ENCODE results near the gene TRPM3. TPM values are rescaled to one million over a fixed set of nuclear protein-coding genes. Genes with fewer than 3 reads are reported as not detected.

Gene TRPM3
- total RNA-seq, 1 donor from 2014 or later = not detected

- DNase-seq (ENCODE audit: low spot score) = no peak
- H3K27me3 Mint-ChIP-seq (ENCODE audit: low read depth) = no peaks in the 10 kb centered on the region
- H3K36me3 Mint-ChIP-seq (ENCODE audit: low read depth) = no peaks in the 10 kb centered on the region
- no peak overlapping the region for H3K27ac Mint-ChIP-seq
- intact Hi-C loops (cut with micrococcal nuclease) = no loop called here
- peaks cover 17% of the 10 kb centered on the region for H3K4me1 Mint-ChIP-seq (ENCODE audit: low read depth)
- no peaks in the 10 kb centered on the region for H3K9me3 Mint-ChIP-seq
- no peak overlapping the region for H3K4me3 Mint-ChIP-seq (ENCODE audit: low read depth)
Measured at GRCh38 chr9:70557661-70558369, 563.6 kb downstream of the TRPM3 start.

- Mint-ChIP-seq H3K27me3 (ENCODE audit: low read depth) (no peaks in the 10 kb centered on the region), H3K4me1 (ENCODE audit: low read depth) (peaks cover 11% of the 10 kb centered on the region), H3K36me3 (ENCODE audit: low read depth) (no peaks in the 10 kb centered on the region), H3K9me3 (no peaks in the 10 kb centered on the region), H3K27ac (no peak overlapping the region), H3K4me3 (ENCODE audit: low read depth) (no peak overlapping the region)
- no peak for DNase-seq (ENCODE audit: low spot score)
- intact Hi-C loops (cut with micrococcal nuclease) = no loop called here
Measured at GRCh38 chr9:70556771-70557170, 564.6 kb downstream of the TRPM3 start.

- Mint-ChIP-seq H3K4me3 (ENCODE audit: low read depth) (no peak overlapping the region), H3K27ac (no peak overlapping the region), H3K4me1 (ENCODE audit: low read depth) (peaks cover 9% of the 10 kb centered on the region), H3K36me3 (ENCODE audit: low read depth) (no peaks in the 10 kb centered on the region), H3K9me3 (no peaks in the 10 kb centered on the region), H3K27me3 (ENCODE audit: low read depth) (no peaks in the 10 kb centered on the region)
- DNase-seq (ENCODE audit: low spot score) = no peak
- intact Hi-C loops (cut with micrococcal nuclease) = no loop called here
Measured at GRCh38 chr9:70554881-70555280, 566.5 kb downstream of the TRPM3 start.

DNA sequence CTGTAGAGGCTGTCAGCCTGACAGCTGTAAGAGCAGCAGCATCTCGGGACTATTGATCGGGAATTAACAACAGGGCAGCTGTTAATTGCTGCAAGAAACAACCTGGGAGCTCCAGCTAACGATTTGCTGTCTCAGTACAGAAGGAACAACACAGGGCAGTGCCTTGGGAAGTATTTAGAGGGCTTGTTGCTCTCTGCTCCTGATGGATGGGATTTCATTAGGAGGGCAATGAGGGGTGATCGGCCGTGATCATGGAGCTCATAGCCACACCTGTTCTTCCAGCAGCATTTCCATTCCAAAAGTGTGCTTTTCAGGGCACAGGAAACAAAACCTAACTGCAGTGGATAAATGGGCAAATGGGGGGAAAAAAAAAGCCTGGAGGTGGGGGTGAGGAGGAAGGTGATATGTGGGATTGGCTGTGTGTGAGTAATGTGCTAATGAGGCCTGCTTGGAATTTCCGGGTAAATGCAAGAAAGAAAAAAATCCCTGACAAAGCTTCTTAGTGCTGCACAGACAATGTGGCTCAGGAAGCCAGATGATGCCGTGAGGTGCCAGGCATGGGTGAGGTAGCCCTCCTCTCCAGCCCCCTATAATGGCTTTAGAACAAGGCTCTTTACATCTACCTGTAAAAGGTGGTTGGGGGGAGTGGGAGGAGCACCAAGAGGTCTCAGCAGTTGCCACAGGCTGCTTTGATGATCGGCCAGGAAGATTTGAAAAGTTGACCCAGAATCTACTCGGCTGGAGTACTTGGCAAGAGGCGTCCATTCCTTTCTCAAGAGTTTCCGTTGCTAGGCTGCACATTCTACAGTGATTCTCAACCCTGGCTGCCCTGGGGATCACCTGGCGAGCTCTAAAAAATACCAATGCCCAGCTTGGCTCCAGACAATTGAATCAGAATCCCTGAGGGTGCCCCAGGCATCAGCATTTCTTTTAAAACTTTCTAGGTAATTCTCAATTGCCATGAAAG lies 567.4 kb downstream of the TRPM3 start:
- Mint-ChIP-seq H3K27ac (no peak overlapping the region), H3K27me3 (ENCODE audit: low read depth) (no peaks in the 10 kb centered on the region), H3K4me3 (ENCODE audit: low read depth) (no peak overlapping the region), H3K4me1 (ENCODE audit: low read depth) (peaks cover 7% of the 10 kb centered on the region), H3K36me3 (ENCODE audit: low read depth) (no peaks in the 10 kb centered on the region), H3K9me3 (no peaks in the 10 kb centered on the region)
- intact Hi-C loops (cut with micrococcal nuclease) = no loop called here
- DNase-seq (ENCODE audit: low spot score) = no peak

DNA sequence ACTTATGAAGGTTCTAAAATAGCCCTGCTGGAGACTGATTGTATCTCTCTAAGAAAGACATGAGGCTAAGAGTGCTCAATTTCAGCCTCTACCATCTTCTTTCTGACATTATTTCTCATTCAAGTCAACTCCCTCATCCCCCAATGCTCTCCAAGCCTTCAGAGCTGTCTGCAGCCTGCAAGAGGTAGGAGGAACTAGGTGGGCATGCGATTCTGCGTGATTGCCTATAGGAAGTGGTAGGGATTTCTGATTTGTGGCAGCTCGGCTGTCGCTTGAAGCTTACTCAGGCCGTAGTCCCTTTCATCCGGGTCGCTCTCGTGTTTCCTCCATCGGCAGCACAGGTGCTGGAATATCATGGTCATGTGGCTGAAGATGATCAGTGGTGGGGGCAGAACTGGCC lies 568.9 kb downstream of the TRPM3 start:
- no peak overlapping the region for H3K4me3 Mint-ChIP-seq (ENCODE audit: low read depth)
- intact Hi-C loops (cut with micrococcal nuclease) = no loop called here
- H3K27me3 Mint-ChIP-seq (ENCODE audit: low read depth) = no peaks in the 10 kb centered on the region
- no peaks in the 10 kb centered on the region for H3K36me3 Mint-ChIP-seq (ENCODE audit: low read depth)
- no peaks in the 10 kb centered on the region for H3K9me3 Mint-ChIP-seq
- DNase-seq (ENCODE audit: low spot score) = no peak
- peaks cover 7% of the 10 kb centered on the region for H3K4me1 Mint-ChIP-seq (ENCODE audit: low read depth)
- H3K27ac Mint-ChIP-seq = no peak overlapping the region

- Mint-ChIP-seq H3K9me3 (no peaks in the 10 kb centered on the region), H3K4me1 (ENCODE audit: low read depth) (peaks cover 7% of the 10 kb centered on the region), H3K27me3 (ENCODE audit: low read depth) (no peaks in the 10 kb centered on the region), H3K36me3 (ENCODE audit: low read depth) (no peaks in the 10 kb centered on the region), H3K4me3 (ENCODE audit: low read depth) (no peak overlapping the region), H3K27ac (no peak overlapping the region)
- intact Hi-C loops (cut with micrococcal nuclease) = no loop called here
- no peak for DNase-seq (ENCODE audit: low spot score)
Measured at GRCh38 chr9:70551801-70552200, 569.6 kb downstream of the TRPM3 start.

GRCh38 chr9:70551396-70551795 lies 570.0 kb downstream of the TRPM3 start:
- H3K27me3 Mint-ChIP-seq (ENCODE audit: low read depth) = no peaks in the 10 kb centered on the region
- peaks cover 7% of the 10 kb centered on the region for H3K4me1 Mint-ChIP-seq (ENCODE audit: low read depth)
- no peak overlapping the region for H3K4me3 Mint-ChIP-seq (ENCODE audit: low read depth)
- no peak for DNase-seq (ENCODE audit: low spot score)
- H3K9me3 Mint-ChIP-seq = no peaks in the 10 kb centered on the region
- no peak overlapping the region for H3K27ac Mint-ChIP-seq
- H3K36me3 Mint-ChIP-seq (ENCODE audit: low read depth) = no peaks in the 10 kb centered on the region
- intact Hi-C loops (cut with micrococcal nuclease) = no loop called here

DNA sequence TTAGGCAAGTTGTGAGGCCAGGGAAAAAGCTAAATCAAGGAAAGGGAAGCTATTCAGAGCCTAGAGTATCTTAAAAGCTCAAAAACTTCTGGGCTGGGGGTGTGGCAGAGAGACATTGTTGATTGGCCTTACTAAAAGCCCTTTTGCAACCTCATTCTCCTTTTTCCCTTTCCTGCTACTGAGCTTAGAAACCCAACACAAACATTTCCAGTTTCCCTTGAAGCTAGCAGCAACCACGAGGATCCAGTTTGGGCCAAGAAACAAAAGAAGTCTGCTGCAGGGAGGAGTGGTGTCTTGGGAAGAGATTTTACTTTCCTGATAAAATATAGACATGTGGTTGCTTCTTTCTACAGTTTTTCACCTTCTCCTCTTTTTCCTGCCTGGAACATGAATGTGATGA lies 571.5 kb downstream of the TRPM3 start:
- no peak overlapping the region for H3K4me3 Mint-ChIP-seq (ENCODE audit: low read depth)
- H3K27ac Mint-ChIP-seq = no peak overlapping the region
- H3K27me3 Mint-ChIP-seq (ENCODE audit: low read depth) = no peaks in the 10 kb centered on the region
- H3K9me3 Mint-ChIP-seq = no peaks in the 10 kb centered on the region
- intact Hi-C loops (cut with micrococcal nuclease) = no loop called here
- peaks cover 7% of the 10 kb centered on the region for H3K4me1 Mint-ChIP-seq (ENCODE audit: low read depth)
- H3K36me3 Mint-ChIP-seq (ENCODE audit: low read depth) = no peaks in the 10 kb centered on the region
- DNase-seq (ENCODE audit: low spot score) = no peak

DNA sequence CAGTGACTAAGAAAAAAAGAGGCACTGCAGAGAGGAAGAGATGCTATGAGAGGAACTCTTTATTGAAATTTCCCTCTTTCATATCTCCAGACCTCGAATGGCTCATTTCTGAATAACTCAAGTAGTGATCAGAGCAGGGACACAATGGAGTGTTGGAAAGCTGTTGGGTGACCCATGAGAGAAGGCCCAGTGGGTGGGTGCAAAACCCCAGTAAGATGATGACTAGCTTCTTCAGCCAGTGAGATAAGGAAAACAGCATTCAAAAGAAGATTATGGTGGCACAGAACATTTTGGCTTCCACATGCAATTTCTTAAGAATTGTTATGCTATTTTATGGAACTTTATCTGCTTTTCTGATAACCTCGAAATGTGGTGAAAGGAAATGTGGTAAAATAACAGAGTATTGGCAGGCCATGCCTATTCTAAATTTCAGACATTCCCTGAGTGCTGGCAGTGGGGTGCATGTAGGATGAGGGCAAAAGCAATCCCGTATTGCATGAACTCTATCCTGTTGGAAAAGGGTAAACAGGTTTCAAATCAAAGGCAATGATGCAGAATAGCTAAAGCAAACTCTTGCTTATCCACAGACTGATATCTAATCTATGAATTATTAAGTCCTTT lies 579.0 kb downstream of the TRPM3 start:
- Mint-ChIP-seq H3K4me3 (ENCODE audit: low read depth) (no peak overlapping the region), H3K9me3 (no peaks in the 10 kb centered on the region), H3K36me3 (ENCODE audit: low read depth) (no peaks in the 10 kb centered on the region), H3K27ac (no peak overlapping the region), H3K4me1 (ENCODE audit: low read depth) (peaks cover 4% of the 10 kb centered on the region), H3K27me3 (ENCODE audit: low read depth) (no peaks in the 10 kb centered on the region)
- intact Hi-C loops (cut with micrococcal nuclease) = no loop called here
- DNase-seq (ENCODE audit: low spot score) = no peak

GRCh38 chr9:70540016-70540415 lies 581.4 kb downstream of the TRPM3 start:
- Mint-ChIP-seq H3K27ac (no peak overlapping the region), H3K9me3 (no peaks in the 10 kb centered on the region)
- intact Hi-C loops (cut with micrococcal nuclease) = no loop called here

GRCh38 chr9:70539526-70539925 lies 581.9 kb downstream of the TRPM3 start:
- DNase-seq (ENCODE audit: low spot score) = no peak
- Mint-ChIP-seq H3K9me3 (no peaks in the 10 kb centered on the region), H3K4me1 (ENCODE audit: low read depth) (peaks cover 4% of the 10 kb centered on the region), H3K27ac (no peak overlapping the region), H3K4me3 (ENCODE audit: low read depth) (no peak overlapping the region), H3K27me3 (ENCODE audit: low read depth) (no peaks in the 10 kb centered on the region), H3K36me3 (ENCODE audit: low read depth) (no peaks in the 10 kb centered on the region)
- intact Hi-C loops (cut with micrococcal nuclease) = no loop called here

More at GRCh38 chr9:70540016-70540415, 581.4 kb downstream of the TRPM3 start:
- H3K27me3 Mint-ChIP-seq (ENCODE audit: low read depth) = no peaks in the 10 kb centered on the region
- H3K4me3 Mint-ChIP-seq (ENCODE audit: low read depth) = no peak overlapping the region
- H3K4me1 Mint-ChIP-seq (ENCODE audit: low read depth) = peaks cover 4% of the 10 kb centered on the region
- no peak for DNase-seq (ENCODE audit: low spot score)
- H3K36me3 Mint-ChIP-seq (ENCODE audit: low read depth) = no peaks in the 10 kb centered on the region

GRCh38 chr9:70539001-70539400 lies 582.4 kb downstream of the TRPM3 start:
- Mint-ChIP-seq H3K36me3 (ENCODE audit: low read depth) (no peaks in the 10 kb centered on the region), H3K4me3 (ENCODE audit: low read depth) (no peak overlapping the region), H3K4me1 (ENCODE audit: low read depth) (peaks cover 6% of the 10 kb centered on the region), H3K9me3 (no peaks in the 10 kb centered on the region), H3K27ac (no peak overlapping the region), H3K27me3 (ENCODE audit: low read depth) (no peaks in the 10 kb centered on the region)
- intact Hi-C loops (cut with micrococcal nuclease) = no loop called here
- no peak for DNase-seq (ENCODE audit: low spot score)

- no peaks in the 10 kb centered on the region for H3K27me3 Mint-ChIP-seq (ENCODE audit: low read depth)
- H3K9me3 Mint-ChIP-seq = no peaks in the 10 kb centered on the region
- peaks cover 15% of the 10 kb centered on the region for H3K4me1 Mint-ChIP-seq (ENCODE audit: low read depth)
- no peaks in the 10 kb centered on the region for H3K36me3 Mint-ChIP-seq (ENCODE audit: low read depth)
- H3K4me3 Mint-ChIP-seq (ENCODE audit: low read depth) = no peak overlapping the region
- no peak for DNase-seq (ENCODE audit: low spot score)
- intact Hi-C loops (cut with micrococcal nuclease) = no loop called here
- no peak overlapping the region for H3K27ac Mint-ChIP-seq
Measured at GRCh38 chr9:70537084-70537483, 584.3 kb downstream of the TRPM3 start.

Measured in activated T-helper 2 cell treated with anti-CD3 and anti-CD28 coated beads, Interferon-gamma antibody, Interleukin-2, Interleukin-4, amounts not matched to agents 10 μg/mL and 5 μg/mL and 100 μg/mL, durations not matched to agents 14 hours and 24 hours and 36 hours (primary cell).